Measurements from ENCODE around the gene CLEC2A.
"Not testable (repeated sequence)": the region's sequence is repeated elsewhere in the genome, so short reads cannot be mapped to it uniquely, and the experiment has no call there.

The CLEC2A gene

DNA sequence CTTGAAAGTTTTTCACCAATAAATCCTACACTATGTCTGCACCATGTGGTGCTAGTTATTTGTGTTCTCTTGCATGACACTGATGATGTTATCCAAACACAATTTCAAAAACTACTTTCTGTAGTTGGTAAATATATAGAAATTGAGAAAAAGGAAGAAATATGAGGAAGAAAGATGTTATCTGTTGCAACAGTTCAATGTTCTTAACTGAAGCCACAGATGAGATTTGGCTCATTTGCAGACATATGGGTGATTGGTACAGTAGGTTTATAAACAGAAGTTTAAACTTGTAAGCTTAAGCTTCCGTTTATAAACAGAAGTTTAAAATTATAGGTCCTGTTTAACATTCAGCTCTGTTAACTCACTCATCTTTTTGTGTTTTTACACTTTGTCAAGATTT lies 39.0 kb upstream of the CLEC2A start, which contains the start of gene CLEC12A:
Gene CLEC12A (plus strand): TSS at position 229 of the 400 bp plus-strand sequence. CDS start 188 bp downstream, outside the sequence.
- DNase-seq (ENCODE audit: low spot score) = no peak
- TF ChIP-seq, protein P1, sequence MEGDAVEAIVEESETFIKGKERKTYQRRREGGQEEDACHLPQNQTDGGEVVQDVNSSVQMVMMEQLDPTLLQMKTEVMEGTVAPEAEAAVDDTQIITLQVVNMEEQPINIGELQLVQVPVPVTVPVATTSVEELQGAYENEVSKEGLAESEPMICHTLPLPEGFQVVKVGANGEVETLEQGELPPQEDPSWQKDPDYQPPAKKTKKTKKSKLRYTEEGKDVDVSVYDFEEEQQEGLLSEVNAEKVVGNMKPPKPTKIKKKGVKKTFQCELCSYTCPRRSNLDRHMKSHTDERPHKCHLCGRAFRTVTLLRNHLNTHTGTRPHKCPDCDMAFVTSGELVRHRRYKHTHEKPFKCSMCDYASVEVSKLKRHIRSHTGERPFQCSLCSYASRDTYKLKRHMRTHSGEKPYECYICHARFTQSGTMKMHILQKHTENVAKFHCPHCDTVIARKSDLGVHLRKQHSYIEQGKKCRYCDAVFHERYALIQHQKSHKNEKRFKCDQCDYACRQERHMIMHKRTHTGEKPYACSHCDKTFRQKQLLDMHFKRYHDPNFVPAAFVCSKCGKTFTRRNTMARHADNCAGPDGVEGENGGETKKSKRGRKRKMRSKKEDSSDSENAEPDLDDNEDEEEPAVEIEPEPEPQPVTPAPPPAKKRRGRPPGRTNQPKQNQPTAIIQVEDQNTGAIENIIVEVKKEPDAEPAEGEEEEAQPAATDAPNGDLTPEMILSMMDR (conservative IDR thresholded peaks at IDR 0.05; ENCODE audit: low read depth) = no peak
- no peak within 1 kb of the TSS for H3K27ac ChIP-seq
- POLR2A ChIA-PET (ENCODE audit: low non-redundant PET) = no interaction called here
- CTCF ChIA-PET = no interaction called here

DNA sequence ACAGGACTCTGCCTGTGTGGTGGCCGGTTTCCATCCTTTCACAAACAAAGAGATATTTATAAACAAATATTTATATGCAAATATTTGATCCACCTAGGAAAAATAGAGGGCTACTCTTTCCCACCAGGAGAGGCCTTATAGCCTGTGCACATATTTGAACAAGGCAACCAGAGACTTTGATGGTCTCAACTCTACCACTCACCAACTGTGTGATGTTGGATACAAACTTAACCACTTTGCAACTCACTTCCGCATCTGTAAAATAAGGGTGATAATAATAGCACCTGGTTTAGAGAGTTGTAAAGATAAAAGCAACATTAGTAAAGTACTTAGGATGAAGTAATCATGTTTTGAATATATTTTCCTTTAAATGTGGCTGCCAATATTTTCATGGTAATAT lies 37.5 kb upstream of the CLEC2A start:
- H3K27ac ChIP-seq = no peak overlapping the region
- ChIA-PET POLR2A (ENCODE audit: low non-redundant PET) (no interaction called here), CTCF (interaction anchor here (0.6 kb wide), 1 partner anchor 34 kb away, joined by 5 read pairs; no protein-coding TSS in a partner anchor)
- TF ChIP-seq, protein P1 (conservative IDR thresholded peaks at IDR 0.05; ENCODE audit: low read depth) = no peak
- DNase-seq (ENCODE audit: low spot score) = no peak

DNA sequence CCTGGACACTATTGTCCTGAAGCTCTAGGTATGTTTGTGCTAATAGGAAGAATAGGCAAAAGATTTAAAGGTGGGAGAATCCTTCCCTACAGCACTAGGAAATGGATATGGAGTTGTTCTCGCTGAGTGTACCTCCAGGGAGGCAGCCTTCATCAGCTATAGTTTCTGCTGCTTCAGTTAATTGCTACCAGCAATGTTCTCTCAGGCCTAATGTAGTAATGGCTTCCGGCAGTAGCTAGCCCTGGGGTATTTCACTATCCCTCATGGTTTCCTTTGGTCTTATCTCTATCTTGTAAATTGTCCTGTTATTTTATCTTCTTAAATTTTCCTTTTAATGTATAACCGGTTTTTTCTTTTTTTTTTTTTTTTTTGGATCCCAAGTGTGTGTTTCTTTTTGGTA lies 29.7 kb upstream of the CLEC2A start:
- no peak overlapping the region for H3K27ac ChIP-seq
- POLR2A ChIA-PET (ENCODE audit: low non-redundant PET) = no interaction called here
- CTCF ChIA-PET = no interaction called here
- TF ChIP-seq, protein P1 (conservative IDR thresholded peaks at IDR 0.05; ENCODE audit: low read depth) = no peak
- no peak for DNase-seq (ENCODE audit: low spot score)

DNA sequence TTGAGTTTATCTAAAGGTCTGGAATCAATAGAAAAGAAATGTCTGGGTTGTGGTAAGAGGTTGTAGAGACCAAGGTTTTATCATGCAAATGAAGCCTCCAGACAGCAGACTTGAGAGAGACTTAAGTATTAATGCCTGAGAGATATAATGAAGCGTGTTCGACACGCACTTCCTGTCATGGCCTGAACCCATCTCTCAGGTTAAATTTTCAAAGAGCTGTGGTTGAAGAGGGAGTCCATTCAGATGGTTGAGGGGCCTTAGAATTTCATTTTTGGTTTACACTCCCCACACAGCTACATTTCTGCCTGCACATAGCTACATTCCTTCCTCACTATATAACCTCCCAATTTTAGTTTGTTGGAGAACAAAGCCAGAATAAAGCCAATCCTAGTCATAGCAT lies 28.9 kb upstream of the CLEC2A start:
- DNase-seq (ENCODE audit: low spot score) = no peak
- POLR2A ChIA-PET (ENCODE audit: low non-redundant PET) = no interaction called here
- TF ChIP-seq, protein P1 (conservative IDR thresholded peaks at IDR 0.05; ENCODE audit: low read depth) = no peak
- CTCF ChIA-PET = no interaction called here
- no peak overlapping the region for H3K27ac ChIP-seq

DNA sequence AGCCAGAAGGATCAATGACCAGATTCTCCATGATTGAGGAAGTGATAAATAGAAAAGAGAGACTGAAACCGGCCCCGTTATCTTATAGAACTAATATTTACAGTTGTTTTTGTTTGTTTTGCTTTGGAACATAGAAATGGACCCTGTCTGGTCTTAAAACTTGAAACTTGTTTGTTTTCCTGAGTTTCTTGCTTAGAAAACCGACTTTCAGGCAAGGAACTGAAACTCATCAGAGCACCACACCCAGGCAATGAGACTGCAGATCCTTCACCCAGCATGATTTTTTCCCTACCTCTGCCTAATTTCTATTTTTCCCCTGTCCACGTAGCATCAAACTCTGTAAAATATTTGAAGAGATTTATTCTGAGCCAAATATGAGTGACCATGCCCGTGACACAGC lies 28.4 kb upstream of the CLEC2A start:
- DNase-seq (ENCODE audit: low spot score) = no peak
- no peak overlapping the region for H3K27ac ChIP-seq
- CTCF ChIA-PET = interaction anchor here (0.6 kb wide), 1 partner anchor 20 kb away, joined by 3 read pairs; no protein-coding TSS in a partner anchor
- POLR2A ChIA-PET (ENCODE audit: low non-redundant PET) = no interaction called here
- TF ChIP-seq, protein P1 (conservative IDR thresholded peaks at IDR 0.05; ENCODE audit: low read depth) = no peak

DNA sequence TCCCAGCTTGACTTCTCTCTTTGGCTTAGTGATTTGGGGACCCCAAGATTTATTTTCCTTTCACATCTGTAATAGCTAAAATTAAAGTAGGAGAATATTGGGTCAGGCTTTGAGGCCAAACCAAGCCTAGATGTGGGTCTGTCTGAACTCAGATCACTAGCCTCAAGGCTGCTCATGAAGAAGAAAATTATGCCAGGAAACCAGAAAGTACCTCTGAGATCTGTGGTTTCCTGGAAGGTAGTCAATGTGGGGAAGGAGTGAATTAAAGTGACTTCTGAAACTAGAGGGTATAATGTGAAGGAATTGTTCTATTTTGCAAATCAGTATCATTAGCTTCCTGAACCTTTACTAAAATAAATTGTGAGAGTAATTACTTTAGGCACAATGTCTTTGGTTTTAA lies 25.7 kb upstream of the CLEC2A start:
- ChIA-PET CTCF (no interaction called here), POLR2A (ENCODE audit: low non-redundant PET) (no interaction called here)

DNA sequence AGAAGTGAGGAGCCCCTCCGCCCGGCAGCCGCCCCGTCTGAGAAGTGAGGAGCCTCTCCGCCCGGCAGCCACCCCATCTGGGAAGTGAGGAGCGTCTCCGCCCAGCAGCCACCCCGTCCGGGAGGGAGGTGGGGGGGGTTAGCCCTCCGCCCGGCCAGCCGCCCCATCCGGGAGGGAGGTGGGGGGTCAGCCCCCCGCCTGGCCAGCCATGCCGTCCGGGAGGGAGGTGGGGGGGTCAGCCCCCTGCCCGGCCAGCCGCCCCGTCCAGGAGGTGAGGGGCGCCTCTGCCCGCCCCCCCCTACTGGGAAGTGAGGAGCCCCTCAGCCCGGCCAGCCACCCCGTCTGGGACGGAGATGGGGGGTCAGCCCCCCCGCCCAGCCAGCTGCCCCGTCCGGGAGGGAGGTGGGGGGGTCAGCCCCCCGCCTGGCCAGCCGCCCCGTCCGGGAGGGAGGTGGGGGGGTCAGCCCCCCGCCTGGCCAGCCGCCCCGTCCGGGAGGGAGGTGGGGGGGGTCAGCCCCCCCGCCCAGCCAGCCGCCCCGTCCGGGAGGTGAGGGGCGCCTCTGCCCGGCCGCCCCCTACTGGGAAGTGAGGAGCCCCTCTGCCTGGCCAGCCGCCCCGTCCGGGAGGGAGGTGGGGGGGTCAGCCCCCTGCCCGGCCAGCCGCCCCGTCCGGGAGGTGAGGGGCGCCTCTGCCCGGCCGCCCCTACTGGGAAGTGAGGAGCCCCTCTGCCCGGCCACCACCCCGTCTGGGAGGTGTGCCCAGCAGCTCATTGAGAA lies 21.0 kb upstream of the CLEC2A start:
- DNase-seq (ENCODE audit: low spot score); POLR2A ChIA-PET (ENCODE audit: low non-redundant PET); H3K27ac ChIP-seq; CTCF ChIA-PET: not testable (repeated sequence)

More for the DNA sequence above, 25.7 kb upstream of the CLEC2A start:
- DNase-seq (ENCODE audit: low spot score) = no peak
- TF ChIP-seq, protein P1 (conservative IDR thresholded peaks at IDR 0.05; ENCODE audit: low read depth) = no peak
- no peak overlapping the region for H3K27ac ChIP-seq

Measured in RWPE1 (cell line).